Measurements from ENCODE around the gene SBNO2. TPM values are rescaled to one million over a fixed set of nuclear protein-coding genes. Genes with fewer than 3 reads are reported as not detected.
A peak's percentile ranks its signal among the peaks of the same experiment; 100 is the strongest.

Gene SBNO2
- total and polyA plus RNA-seq, 9 of the 15 experiments (the other 6 are each of a cell fraction or from before 2014, with no cell fraction given) = 0.01 to 46.2 (median 6.7) TPM

DNA sequence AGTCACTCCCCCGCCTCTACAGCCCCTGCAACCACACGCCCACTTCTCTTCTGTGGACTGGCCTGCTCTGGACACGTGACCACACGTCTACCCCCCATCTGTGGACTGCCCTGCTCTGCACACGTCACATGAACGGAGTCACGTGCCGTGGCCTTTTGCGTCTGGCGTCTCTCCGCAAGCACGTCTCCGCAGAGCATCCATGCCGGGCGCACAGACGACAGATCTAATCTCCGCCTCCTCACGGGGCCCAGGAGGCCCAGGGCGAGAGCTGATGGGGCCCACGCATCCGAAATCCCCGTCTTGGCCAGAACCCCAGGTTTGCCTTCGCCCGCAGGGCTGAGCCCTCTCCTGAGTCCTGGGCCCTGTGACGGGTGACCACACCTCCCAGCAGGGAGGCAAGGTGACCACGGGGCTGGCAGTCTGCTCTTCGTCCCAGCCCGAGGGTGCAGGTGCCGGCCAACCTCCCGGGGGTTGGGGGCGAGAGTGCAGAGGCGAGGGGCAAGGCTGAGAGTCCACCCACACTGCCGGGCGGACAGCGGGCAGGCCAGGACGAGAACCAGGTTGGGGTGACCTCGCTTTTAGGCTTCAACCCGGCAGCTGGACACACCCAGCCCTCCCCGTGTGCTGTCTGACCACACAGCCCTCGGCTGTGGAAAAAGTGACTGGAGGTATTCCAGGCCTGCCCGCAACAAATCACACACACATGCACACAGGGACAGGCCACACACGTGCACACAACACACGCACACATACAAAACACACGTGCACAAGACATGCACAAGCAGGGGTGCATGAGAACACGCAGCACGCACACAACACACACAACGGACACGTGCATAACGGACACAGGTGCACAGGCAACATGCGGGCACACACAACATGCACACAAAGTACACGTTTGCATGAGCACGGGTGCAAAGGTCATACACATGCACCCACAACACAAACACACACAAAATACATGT is 3.9 kb downstream of the SBNO2 start (continued):
- TF ChIP-seq BRF2 (IDR thresholded peaks at IDR 0.05; ENCODE audit: borderline replicate concordance, insufficient read depth, insufficient read length) = no peak
- no peak for TF ChIP-seq MAFG (tag; conservative IDR thresholded peaks at IDR 0.05)
- TF ChIP-seq SMARCB1 (IDR thresholded peaks at IDR 0.05; ENCODE audit: insufficient read length, low read depth) = no peak
- no peak for TF ChIP-seq PHF8 (IDR thresholded peaks at IDR 0.05; ENCODE audit: borderline replicate concordance, low read length)
- TF ChIP-seq NR2C1 (IDR thresholded peaks at IDR 0.05) = peak; percentile 14; the same call in 1 of the 2 replicates
- no peak for TF ChIP-seq NR2C1 (tag; IDR thresholded peaks at IDR 0.05)
- TF ChIP-seq ZNF311 (CRISPR knock-in tag; IDR thresholded peaks at IDR 0.05) = no peak
- no peak for TF ChIP-seq HINFP (tag; conservative IDR thresholded peaks at IDR 0.05; ENCODE audit: low read depth)
- TF ChIP-seq ZFP30 (CRISPR knock-in tag; IDR thresholded peaks at IDR 0.05; ENCODE audit: borderline replicate concordance) = no peak
- no peak for TF ChIP-seq PTTG1 (tag; IDR thresholded peaks at IDR 0.05; ENCODE audit: low read depth)
- no peak for TF ChIP-seq ZNF12 (CRISPR knock-in tag; IDR thresholded peaks at IDR 0.05)
- no peak for TF ChIP-seq ZEB2 (IDR thresholded peaks at IDR 0.05)
- TF ChIP-seq ARID3B (CRISPR knock-in tag; IDR thresholded peaks at IDR 0.05; ENCODE audit: borderline replicate concordance) = no peak
- TF ChIP-seq GATAD2B (IDR thresholded peaks at IDR 0.05; ENCODE audit: borderline replicate concordance) = no peak
- TF ChIP-seq BRCA1 (IDR thresholded peaks at IDR 0.05) = no peak
- TF ChIP-seq BRCA1 (CRISPR knock-in tag; IDR thresholded peaks at IDR 0.05) = no peak
- TF ChIP-seq KLF13 (tag; IDR thresholded peaks at IDR 0.05; ENCODE audit: borderline replicate concordance, low read depth) = peak; percentile 64; the same call in 1 of the 2 replicates
- peak; percentile 80 for TF ChIP-seq LEF1 (IDR thresholded peaks at IDR 0.05)
- TF ChIP-seq MYC (IDR thresholded peaks at IDR 0.05; ENCODE audit: low read depth, low read length) = no peak
- no peak for TF ChIP-seq MYC (CRISPR knock-in tag; IDR thresholded peaks at IDR 0.05; ENCODE audit: borderline replicate concordance, low read depth)
- TF ChIP-seq ARNT (IDR thresholded peaks at IDR 0.05) = no peak
- TF ChIP-seq PHTF2 (CRISPR knock-in tag; IDR thresholded peaks at IDR 0.05) = no peak
- TF ChIP-seq ZNF263 (CRISPR knock-in tag; IDR thresholded peaks at IDR 0.05; ENCODE audit: borderline replicate concordance) = 0 out of 2 replicates have a peak, but pooled peaks have one; percentile 20
- TF ChIP-seq TARDBP (IDR thresholded peaks at IDR 0.05) = no peak
- no peak for TF ChIP-seq MECOM (CRISPR knock-in tag; IDR thresholded peaks at IDR 0.05)
